D341Med (cell line): ENCODE data around the gene FICD.
"Not testable (repeated sequence)": the region's sequence is repeated elsewhere in the genome, so short reads cannot be mapped to it uniquely, and the experiment has no call there.

Source experiments
- DNase-seq: peaks from one replicate; pipeline ENCODE4 v3.0.0; 2012; ENCODE audit warnings: low spot score

Gene FICD

DNA sequence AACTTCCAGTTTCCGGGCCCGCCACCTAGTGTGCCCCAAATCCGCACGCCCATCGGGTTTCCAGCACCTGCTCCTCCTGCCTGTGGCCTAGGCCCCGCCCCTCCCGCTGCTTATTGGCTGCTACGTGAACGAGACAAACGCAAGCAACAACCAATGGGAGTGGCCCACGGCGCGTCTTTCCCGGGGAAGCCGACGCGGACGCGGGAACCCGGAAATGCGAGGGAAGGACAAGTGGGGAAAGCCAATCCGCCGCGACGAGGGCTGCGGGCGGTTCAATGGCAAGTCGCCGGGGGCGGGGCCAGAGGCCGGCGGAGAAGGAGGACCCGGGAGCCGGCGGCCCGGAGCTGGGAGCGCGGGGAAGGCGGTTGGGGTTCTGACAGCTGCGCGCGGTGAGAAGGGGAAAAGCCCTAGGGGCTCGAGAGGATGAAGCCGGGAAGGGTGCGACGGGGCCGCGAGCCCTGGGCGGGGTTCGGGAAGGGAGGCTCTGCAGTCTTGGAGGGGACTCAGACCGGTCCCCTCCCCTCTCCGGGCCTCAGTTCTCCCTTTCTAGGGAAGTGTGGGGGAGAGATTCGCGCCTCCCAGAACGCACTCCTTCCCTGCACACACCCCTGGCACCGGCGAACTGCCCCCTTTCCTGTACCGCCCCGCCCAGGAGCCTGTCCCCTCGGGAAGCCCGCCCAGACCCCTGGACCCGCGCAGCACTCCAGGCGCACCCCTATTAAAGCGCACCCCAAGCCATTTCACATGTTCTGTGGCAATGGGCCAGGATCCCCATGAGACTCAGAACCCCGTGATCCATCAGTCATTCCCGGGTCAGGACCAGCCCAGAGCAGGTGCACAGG lies at the start of gene FICD:
TSS of gene FICD (plus strand) at position 305 of the 842 bp plus-strand sequence. CDS start 1,696 bp downstream, outside the sequence.
- DNase-seq = peak; percentile 96

- no peak for DNase-seq
These were observed 49.7 kb upstream of the FICD start for GRCh38 chr12:108465417-108465816.

- DNase-seq = no peak
These were observed 46.7 kb upstream of the FICD start for GRCh38 chr12:108468196-108468968.

DNA sequence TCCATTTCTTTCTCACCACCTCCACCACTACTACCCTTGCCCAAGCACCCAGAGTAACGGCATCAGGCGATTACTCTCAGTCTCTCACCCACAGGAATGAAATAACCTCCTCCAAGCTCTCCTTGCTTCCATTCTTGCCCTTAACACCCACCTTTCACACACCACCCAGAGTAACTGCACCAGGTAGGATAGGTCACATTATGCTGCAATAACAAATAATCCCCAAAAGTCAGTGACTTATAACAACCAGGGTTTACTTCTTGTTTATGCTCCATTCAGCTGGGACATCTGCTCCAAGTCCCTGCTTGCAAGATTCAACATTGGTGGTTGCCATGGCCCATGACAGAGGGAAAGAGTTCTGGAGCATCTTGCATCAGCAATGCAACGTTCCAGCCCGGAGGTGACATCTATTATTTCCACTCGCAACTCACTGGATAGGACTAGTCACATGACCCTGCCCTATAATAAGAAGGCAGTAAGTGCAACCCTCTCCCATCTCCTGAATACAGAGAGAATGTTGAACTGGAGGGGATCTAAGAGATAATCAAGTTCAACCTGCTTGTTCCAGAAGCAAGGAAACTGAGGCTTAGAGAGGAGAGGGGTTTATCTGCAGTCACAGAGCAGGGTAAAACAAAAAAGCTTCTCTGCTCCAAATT lies 41.5 kb upstream of the FICD start:
- DNase-seq = no peak

- no peak for DNase-seq
These were observed 39.7 kb upstream of the FICD start for GRCh38 chr12:108475396-108475795.

DNA sequence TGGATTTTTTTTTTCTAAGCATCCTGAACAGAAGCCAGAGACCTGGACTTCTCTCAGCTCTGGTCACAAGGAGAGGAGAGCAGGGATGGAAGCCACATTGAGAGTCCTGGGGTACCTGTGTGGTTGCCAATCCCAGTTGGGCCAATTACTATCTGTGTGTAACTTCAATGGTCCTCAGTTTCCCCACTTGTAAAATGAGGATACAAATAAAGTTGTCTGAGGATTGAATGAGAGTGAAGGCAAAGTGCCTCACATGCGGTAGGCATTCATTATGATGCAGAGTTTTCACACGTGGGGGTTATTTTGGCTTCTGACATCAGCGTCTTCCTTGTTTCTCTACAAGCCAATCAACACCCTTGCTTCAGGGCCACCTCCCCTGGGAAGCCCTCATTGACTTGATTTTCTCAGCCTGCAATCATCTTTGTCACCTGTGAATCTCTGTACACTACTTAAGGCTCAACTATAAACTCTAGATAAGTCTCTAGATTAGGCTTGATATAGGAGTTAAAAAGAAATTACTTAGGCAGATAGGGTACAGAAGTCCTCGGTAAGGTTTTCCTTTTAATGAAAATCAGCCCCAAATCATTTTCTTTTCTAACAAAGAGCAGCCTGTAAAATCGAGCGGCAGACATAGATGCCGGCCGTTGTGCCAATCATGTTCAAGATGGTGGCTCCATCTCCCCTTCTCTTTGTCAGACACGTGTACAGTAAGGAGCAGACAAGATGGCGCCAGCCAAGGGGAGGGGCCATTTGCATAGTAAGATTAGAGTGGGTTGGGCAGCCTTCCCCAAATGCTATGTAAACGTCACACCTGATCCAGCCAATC lies 37.8 kb upstream of the FICD start:
- no peak for DNase-seq

DNA sequence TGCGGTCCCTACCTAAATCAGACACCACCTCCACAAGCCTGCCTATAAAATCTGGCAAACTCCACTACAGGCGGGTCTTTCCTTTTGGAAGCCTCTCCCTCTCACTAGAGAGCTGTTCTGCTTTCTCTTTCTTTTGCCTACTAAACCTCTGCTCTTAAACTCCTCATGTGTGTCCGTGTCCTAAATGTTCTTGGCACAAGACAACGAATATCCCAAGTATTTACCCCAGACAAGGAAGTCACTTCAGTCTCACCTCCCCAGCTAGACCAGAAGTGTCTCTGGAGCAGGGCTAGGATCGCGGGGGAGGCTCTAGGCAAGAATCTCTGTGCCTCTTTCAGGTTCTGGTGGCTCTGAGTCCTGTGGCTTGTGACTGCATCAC lies 37.2 kb upstream of the FICD start:
- DNase-seq = no peak

DNA sequence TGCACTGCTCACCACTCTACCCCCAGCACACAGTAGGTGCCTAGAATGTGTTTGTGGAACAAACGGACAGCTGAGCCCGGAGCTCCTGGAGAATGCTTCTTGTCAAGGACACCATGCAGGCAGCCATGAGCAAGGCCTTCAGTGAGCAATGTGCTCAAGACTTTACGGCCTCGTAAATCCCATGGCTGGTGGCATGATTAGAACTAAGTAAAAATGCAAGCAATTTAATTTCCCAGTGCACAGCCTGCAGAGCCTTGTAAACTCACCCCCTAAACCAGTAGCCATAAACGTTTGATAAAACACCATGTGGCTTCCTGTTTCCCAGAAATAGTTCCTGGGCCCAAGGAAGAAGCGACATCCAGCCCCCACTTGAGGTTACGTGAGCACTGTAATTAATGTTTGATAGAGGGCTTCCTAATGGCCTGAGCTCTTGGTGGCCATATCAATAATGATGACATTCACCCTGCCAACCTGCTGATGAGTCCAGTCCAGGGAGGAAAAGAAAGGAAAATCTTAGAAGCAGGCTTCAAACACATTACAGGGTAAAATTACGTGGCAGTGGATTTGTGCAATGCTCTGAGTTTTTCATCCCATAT lies 36.4 kb upstream of the FICD start:
- DNase-seq = no peak

DNA sequence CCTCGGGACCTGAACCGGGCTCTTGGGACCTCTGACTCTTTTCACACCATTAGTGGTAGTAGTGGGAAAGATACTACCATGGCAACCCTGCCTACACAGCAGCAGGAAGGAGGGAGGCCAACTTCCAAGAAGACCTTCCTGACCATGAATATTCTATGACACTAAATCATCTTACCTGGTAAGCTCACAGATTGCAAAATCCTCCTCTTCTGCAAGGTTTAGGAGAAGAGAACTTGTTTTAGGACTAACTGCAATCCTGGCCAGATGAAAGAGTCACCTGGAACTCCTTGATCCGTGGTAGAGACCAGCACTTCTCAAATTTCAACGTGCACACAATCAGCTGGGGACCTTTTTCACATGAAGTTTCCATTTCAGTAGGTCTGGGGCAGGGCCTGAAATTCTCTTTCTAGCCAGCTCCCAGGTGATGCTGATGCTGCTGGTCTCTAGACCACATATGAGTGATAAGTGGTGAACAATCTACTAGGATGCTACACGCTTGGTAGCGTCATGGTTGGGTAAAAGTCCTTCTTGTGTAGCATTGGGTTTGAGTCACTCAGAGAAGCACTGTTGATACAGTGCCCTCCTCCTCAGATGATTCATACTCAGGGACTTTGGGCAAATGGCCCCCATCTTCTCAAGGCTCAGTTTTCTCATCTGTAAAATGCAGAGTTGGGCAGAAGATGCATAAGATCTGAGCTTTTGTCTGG lies 35.6 kb upstream of the FICD start:
- no peak for DNase-seq

- no peak for DNase-seq
These were observed 32.3 kb upstream of the FICD start for GRCh38 chr12:108482717-108483212.

DNA sequence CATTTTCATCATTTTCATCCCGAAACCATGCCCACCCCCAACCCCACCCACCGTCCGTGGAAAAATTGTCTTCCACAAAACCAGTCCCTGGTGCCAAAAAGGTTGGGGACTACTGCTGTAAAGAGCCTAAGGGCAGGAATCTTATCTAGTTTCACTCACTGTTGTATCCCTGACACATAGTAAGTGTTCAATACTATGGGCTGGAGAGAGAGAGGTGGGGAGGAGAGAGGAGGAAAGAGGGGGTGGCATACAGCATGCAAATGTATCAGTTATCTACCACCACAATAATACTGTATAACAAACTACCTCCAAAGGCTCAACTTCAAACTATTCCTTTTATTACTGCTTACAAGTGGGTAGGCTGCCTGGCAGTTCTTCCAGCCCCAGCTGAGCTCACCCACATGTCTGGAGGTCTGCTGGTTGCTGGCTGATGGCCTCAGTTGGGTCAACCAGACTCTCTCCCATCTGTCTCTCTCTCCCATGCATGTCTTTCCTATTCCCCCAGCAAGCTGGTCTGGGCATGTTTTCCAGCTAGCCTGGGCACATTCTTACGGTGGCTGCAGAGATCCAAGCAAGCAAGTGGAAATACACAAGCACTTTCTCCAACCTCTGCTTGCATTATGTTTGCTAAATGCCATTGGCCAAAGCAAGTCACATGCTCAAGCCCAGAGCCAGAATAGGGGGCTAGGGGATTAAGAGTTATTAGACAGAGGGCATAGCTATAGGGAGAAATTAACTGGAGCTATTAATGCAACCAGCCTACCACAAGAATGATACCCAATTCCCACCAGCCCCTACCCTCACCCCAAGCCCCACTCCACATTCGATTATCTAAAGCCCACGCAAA lies 31.6 kb upstream of the FICD start:
- no peak for DNase-seq

DNA sequence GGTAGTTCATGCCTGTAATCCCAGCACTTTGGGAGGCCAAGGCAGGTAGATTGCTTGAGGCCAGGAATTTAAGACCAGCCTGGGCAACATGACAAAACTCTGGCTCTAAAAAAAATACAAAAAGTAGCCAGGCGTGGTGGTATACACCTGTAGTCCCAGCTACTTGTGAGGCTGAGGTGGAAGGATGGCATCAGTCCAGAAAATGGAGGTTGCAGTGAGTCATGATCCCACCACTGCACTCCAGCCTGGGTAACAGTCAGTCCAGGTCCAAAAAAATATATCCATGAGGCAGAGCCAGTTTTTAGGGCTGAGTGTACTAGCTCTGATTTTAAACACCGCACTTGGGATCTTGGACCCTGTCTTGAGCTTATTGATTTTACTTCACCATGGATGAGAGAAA lies 30.6 kb upstream of the FICD start:
- DNase-seq = no peak

DNA sequence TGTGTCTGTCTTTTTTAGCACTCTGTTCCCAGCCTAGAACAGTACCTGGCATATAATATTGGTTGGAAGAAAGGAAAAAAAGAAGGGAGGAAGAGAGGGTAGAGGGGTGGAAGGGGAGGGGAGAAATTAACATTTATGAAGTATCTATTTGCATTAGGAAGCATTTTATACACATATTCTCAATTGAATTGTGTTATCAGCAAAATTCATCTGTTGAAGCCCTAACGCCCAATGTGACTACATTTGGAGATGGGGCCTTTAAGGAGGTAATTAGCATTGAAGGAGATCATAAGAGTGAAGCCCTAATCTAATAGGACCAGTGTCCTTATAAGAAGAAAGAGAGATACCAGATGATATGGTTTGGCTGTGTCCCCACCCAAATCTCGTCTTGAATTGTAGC lies 30.2 kb upstream of the FICD start:
- no peak for DNase-seq

GRCh38 chr12:108485371-108485770 lies 29.7 kb upstream of the FICD start:
- DNase-seq = not testable (repeated sequence)

DNA sequence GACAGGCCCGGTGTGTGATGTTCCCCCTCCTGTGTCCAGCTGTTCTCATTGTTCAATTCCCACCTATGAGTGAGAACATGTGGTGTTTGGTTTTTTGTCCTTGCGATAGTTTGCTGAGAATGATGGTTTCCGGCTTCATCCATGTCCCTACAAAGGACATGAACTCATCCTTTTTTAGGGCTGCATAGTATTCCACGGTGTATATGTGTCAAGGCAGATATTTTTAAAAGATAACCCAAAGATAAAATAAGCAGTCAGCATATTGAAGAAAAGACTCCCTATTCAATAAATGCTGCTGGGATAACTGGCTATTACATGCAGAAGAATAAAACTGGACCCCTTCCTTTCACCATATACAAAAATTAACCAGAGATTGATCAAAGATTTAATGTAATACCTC lies 28.0 kb upstream of the FICD start:
- DNase-seq = not testable (repeated sequence)

- DNase-seq = no peak
These were observed 23.8 kb upstream of the FICD start for GRCh38 chr12:108491256-108491655.

DNA sequence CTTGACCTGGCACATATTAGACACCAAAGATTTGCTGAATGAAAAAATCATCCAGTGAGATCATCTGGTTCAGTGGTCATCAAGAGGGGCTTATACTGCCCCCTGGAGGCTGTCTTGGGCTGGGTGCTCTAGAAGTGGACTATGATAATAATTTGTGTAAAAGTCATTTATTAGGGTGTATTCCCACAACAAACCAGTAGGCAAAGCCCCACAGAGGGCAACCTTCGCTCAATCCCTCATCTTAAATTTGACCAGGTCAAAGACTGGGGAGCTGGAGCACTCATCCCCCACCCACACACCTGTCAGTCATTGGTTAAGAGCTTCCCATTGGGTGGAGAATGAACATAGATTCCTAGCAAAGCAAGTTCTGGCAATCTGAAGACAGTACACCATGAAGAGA lies 20.0 kb upstream of the FICD start:
- DNase-seq = peak; percentile 57

- no peak for DNase-seq
These were observed 19.1 kb upstream of the FICD start for GRCh38 chr12:108495823-108496579.

GRCh38 chr12:108498136-108498535 lies 16.9 kb upstream of the FICD start:
- no peak for DNase-seq
